Astrocyte (in vitro differentiated cells and primary cell): Measurements from ENCODE around the gene EBLN1.

Experiments used
- CTCF ChIP-seq: IDR thresholded peaks from 2 replicates; pipeline ENCODE4 v1.5.1; 2011; ENCODE audit warnings: low read depth, mild to moderate bottlenecking, inconsistent platforms, low read length, moderate library complexity; ENCODE audit not compliant: insufficient read depth
- EZH2 ChIP-seq: IDR thresholded peaks from 2 replicates; pipeline ENCODE4 v1.6.1; 2012; ENCODE audit warnings: mild to moderate bottlenecking, low read length, inconsistent platforms; ENCODE audit not compliant: insufficient read depth

DNA sequence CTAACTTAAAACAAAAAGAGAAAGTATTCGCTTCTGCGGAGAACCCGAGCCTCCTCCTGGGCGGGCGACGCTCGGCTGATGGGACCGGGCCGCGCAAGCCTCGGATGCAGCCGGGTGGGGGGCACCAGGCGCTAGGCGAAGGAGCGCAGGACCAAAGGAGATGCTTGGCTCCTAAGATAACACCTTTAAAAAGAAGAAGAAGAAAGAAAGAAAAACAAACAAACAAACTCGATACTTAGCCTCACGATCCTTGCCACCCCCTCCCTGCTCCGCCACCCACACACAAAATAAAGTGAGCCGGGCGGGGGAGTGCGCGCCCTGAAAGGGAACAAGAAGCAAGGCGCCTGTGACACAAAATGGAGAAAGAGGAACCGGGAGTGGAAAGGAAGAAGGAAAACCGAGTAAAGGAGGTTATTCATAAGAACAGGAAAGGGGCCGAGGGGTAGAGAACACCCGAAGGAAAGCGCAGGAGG lies 34.0 kb upstream of the EBLN1 start:
- TF ChIP-seq CTCF (no peak), EZH2 (no peak)
